GM21576 (cell line): ENCODE results near the gene MYO3B.
A peak's percentile ranks its signal among the peaks of the same experiment; 100 is the strongest.

Experiments
- ATAC-seq: cut with Tn5 transposase; IDR thresholded peaks from one replicate; pipeline ENCODE4 v1.9.1; 2021; ENCODE audit warnings: mild to moderate bottlenecking, moderate library complexity; ENCODE audit not compliant: unreplicated experiment

Gene MYO3B

GRCh38 chr2:170162271-170162632, 15.7 kb upstream of the MYO3B start:
- ATAC-seq = no peak

- no peak for ATAC-seq
Measured at GRCh38 chr2:170163411-170164065, 14.4 kb upstream of the MYO3B start.

GRCh38 chr2:170165129-170165528, 12.8 kb upstream of the MYO3B start:
- no peak for ATAC-seq

GRCh38 chr2:170166735-170167134, 11.2 kb upstream of the MYO3B start:
- no peak for ATAC-seq

GRCh38 chr2:170170281-170171040, 7.5 kb upstream of the MYO3B start:
- ATAC-seq = no peak

GRCh38 chr2:170176212-170176611, 1.7 kb upstream of the MYO3B start:
- ATAC-seq = no peak

GRCh38 chr2:170180031-170180566, 2.2 kb downstream of the MYO3B start:
- ATAC-seq = peak; percentile 79

- ATAC-seq = no peak
Measured at GRCh38 chr2:170181602-170182001, 3.7 kb downstream of the MYO3B start.

GRCh38 chr2:170185319-170185718, 7.4 kb downstream of the MYO3B start:
- ATAC-seq = no peak

GRCh38 chr2:170189757-170190156, 11.8 kb downstream of the MYO3B start:
- ATAC-seq = no peak

- ATAC-seq = no peak
Measured at GRCh38 chr2:170190172-170190571, 12.2 kb downstream of the MYO3B start.

- no peak for ATAC-seq
Measured at GRCh38 chr2:170191166-170191866, 13.4 kb downstream of the MYO3B start.

GRCh38 chr2:170196963-170197362, 19.0 kb downstream of the MYO3B start:
- ATAC-seq = no peak

- ATAC-seq = no peak
Measured at GRCh38 chr2:170201275-170201674, 23.3 kb downstream of the MYO3B start.

- ATAC-seq = peak; percentile 71
Measured at GRCh38 chr2:170201734-170202393, 23.9 kb downstream of the MYO3B start.

GRCh38 chr2:170202437-170202836, 24.5 kb downstream of the MYO3B start:
- ATAC-seq = no peak

- no peak for ATAC-seq
Measured at GRCh38 chr2:170204298-170204951, 26.5 kb downstream of the MYO3B start.

- ATAC-seq = no peak
Measured at GRCh38 chr2:170206246-170206645, 28.3 kb downstream of the MYO3B start.

- no peak for ATAC-seq
Measured at GRCh38 chr2:170206805-170207407, 29.0 kb downstream of the MYO3B start.

GRCh38 chr2:170207901-170208300, 30.0 kb downstream of the MYO3B start:
- no peak for ATAC-seq
